NCI-H748 treated with DMSO at 0.1 percent for 48 hours (cell line): ENCODE measurements around the gene POU3F1.
A peak's percentile ranks its signal among the peaks of the same experiment; 100 is the strongest.
"Not testable (repeated sequence)": the region's sequence is repeated elsewhere in the genome, so short reads cannot be mapped to it uniquely, and the experiment has no call there.

Source experiments
- DNase-seq: peaks from one replicate; lab custom pipeline; 2025; lab: John Stamatoyannopoulos, UW

The POU3F1 gene

DNA sequence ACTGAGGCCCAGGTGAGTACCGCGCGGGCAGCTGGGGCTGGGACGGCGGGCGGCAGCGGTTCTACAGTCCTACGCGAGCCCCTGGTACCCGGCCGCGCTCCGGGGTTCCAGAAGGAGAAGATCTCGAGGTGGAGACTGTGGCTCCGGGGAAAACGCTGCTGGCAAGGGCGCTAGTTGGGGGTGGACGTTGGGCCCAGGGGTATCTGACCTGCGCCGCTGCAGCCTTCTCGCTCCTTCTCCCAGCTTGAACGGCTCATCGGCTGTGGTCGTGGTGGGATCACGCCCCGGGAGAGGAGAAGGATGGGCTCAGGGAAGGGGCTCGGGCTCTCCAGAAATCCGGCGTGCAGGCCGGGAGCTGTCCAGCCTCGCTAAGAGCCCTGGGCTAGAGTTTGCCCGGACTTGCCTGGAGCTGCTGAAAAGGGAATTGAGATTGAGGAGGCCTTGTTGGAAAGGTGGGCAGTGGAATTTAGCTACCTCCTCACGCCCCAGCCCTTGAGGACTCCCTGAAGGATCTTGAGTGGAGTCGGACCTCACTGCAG, 1.1 kb upstream of the POU3F1 start:
- DNase-seq: no peak

DNA sequence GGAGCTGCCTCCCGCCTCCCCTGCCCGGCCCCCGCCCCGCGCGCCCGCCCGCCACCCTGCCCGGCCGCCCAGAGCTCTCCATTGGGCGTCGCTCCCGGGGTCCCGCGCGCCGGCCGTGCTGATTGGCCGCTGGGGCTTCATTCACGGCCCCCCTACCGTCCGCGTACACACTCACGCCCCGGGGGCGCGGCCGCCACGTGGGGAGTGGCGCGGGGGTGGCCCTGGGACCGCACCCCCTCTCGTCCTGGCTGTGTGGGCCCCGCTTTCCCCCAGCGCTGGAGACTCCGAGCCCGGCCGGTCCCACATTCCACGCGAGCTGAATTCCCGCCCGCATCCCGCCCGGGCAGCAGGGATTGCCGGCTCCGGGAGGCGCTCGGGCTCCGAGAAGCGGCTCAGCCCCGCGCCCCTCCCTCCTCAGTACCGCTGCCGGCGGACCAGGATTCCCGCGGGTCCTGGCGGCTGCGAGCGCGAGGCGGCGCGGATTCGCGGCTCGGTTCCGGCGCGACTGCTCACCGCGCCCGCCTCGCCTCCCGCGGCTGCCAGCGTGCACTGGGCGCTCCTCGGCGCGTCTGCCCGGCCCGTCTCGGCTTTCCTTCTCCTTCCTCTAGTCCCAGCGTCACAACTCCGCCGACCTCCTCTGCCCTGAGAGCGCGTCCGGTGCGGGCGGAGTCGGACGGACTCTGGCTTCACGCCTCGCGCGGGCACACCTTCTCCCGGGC, 450 bp upstream of the POU3F1 start:
- peak; percentile 40 for DNase-seq

DNA sequence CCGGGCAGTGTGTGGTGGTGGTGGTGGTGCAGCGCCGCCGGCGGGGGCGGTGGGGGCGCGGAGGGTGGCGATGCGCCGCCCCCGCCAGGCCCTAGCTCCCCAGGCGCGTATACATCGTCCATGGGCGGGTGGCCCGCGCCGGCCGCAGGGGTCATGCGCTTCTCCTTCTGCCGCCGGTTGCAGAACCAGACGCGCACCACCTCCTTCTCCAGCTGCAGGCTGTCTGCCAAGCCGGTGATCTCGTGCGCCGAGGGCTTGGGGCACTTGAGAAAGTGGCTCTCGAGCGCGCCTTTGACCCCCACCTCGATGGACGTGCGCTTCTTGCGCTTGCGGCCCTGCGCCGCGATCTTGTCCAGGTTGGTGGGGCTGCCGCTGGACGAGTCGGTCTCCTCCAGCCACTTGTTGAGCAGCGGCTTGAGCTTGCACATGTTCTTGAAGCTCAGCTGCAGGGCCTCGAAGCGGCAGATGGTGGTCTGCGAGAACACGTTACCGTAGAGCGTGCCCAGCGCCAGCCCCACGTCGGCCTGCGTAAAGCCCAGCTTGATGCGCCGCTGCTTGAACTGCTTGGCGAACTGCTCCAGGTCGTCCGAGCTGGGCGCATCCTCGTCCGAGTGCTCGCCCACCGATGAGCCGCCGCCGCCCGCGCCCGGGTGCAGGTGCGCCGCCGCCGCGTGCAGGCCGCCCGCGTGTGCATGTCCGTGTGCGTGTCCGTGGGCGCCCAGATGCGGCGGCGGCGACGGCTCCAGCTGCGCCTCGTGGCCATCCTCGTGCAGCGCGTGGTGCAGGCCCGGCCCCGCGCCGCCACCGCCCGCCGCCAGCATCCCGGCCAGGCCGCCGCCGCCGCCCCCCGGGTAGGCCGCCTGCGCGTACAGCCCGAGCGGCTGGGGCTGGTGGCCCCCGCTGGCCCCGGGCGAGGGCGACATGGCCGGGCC, 926 bp downstream of the POU3F1 start:
- DNase-seq: no peak

DNA sequence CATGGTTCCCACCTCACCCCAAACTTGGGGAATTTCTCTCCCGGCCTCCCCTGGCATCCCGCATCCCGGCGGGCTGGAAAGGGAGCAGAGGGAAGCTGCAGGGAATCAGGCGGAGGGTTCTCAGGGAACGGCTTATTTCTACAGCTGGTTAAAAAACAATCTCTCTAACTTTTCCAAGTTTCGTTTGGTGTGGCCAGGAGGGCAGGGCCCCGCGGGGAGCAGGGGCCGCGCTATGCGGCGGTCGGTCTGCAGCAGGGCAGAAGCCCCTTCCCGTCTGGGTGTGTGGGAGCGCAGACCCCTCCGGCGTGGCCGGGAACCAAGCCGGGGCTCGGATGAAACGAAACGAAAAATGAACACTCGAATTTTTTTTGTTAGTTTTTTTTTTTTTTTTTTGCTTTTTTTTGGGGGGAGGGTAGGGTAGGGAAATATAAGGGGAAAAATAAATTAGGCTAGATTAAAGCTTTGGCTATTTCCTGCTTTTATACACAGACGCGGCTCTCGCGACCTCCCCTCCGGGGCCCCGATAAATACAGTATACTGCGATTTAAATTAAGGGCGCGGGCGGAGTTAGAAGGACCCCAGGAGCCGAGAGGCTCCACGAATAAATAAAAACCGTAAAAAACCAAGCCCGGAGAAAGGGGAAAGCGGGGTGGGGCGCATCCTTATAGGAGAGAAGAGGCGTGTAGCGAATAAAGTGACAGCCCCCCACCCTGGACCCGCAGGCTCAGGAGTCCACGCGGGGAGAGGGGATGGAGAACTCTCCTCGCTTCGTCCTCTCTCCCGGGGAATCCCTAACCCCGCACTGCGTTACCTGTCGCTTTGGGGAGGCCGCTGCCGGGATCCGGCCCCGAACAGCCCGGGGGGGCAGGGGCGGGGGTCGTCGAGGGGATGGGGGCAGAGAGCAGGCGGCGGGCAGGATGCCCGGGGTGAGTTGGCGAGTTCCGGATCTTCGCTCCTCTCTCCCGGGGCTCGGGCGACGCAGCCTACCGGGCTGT, 2.1 kb downstream of the POU3F1 start:
- DNase-seq: no peak

DNA sequence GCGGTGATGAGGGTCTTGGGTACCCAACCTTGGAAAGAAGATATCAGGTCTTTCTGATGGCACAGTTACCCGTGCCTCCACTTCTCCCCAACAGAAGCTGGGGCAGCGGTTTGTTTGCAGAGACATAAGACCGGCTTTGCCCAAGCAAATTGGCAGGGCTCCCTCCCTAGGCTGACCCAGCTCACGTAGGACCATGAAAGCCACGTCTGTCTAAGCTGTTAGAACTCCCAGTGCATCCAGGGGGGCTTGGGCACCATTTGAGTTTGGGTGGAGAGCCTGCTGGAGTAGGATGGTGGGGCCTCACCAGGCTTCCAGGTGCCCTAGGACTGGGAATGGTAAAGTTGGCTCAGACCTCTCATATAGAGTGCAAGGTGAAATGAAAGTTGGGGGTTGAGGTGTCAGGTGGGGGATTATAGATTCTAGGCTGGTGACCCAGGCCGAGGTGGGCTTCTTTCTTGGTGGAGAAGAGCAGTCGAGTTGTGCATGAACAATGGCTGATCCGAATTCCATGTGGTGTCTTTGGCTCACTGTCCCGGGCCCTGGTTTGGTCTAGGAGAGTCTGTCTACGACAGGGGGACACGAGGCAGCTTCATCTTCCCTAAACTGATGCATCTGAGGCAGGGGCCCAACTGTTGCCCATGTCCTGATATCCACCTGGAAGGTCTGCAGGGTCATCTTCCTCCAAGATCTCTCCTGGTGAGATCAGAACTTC, 3.4 kb downstream of the POU3F1 start:
- DNase-seq: no peak

DNA sequence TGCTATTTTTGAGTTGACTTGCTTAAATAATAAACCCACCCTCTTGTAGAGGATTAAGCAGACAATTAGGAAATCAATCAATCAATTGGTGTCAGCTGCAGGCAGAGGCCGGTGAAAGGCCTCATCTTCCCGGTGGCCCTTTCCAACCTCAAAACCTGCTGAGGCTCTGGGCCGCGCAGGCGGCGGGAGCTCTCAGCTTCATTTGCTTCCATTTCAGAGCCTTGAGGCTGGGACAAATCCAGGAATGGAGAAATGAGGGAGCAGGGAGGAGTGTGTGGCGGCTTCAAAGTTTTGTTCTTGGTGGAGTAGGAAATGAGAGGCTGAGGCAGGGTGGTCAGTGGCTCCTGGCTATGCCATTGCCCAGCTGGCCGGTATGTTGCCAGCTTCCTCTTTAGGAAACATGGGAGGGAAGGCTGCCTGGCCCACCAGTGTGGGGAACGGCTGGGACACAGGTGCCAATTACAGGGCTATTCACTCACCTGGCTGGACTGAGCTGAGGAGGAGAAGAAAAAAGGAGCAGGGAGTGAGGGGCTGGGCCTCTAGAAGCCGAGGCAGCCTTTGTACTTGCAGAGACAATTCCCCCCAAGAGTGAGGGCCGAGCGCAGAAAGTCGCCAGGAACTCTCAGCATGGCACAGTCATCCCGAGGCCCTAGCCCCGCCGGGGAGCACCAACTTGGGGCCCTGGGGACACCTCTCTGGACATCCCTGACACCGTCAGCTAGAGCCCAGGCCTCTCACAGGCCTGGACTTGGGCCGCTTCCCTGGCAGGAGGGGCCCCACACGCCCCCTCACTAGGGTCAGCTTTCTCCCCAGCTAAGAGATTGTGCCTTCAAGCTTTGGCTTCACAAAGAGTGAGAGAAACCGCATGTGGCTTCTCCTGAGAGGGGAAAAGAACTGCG, 4.4 kb downstream of the POU3F1 start:
- no peak for DNase-seq

DNA sequence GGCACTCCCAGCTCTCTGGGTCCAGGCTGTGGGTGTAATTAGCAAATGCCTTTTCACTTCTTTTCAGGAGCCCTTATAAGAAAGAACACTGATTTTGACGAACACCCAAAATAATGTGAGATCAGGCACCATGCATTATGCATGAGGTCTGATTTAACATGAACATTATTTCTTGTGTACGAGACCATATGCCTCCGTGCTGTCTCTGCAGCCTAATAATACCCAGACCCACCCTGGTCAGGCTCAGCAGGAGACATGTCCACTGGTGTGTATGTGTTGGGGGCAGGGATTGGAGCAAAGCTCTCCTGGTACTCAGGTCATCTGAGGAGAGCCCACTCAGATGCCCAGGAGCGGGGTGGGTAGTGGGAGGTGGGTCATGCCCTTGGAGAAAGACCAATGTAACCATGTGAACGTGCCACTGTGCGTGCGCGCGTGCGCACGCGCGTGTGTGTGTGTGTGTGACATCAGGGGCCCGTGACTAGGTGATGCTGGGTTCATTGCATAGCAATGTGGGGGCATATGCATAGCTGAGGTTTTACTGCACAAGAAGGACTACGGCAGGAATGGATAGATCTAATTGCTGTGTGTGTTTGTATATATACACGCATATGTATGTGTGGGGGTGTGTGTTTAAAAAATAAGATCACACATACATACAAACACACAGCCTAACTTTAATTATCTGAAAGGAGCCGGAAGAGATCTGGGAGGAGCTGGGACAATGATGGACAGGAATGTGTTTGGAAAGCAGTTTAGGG, 7.1 kb downstream of the POU3F1 start:
- no peak for DNase-seq

DNA sequence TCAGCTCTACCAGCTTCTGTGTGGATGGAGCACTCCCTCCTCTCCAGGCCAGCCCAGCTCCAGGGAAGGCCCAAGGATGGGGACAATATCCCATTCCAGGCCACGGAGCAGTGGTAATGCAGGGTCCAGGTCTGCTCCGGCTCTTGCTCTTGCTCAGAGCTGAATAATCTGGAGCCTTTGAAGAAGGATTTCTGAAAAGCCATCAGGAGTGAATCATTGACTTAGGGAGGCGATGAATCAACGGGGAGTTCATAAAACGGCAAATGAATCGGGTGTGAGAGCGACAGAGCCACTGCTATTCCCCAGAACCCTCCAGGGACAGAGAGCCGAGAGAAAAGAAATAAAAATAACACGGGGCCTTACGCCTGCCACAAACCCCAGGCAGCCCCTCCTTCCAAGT, 7.7 kb downstream of the POU3F1 start:
- DNase-seq: no peak

DNA sequence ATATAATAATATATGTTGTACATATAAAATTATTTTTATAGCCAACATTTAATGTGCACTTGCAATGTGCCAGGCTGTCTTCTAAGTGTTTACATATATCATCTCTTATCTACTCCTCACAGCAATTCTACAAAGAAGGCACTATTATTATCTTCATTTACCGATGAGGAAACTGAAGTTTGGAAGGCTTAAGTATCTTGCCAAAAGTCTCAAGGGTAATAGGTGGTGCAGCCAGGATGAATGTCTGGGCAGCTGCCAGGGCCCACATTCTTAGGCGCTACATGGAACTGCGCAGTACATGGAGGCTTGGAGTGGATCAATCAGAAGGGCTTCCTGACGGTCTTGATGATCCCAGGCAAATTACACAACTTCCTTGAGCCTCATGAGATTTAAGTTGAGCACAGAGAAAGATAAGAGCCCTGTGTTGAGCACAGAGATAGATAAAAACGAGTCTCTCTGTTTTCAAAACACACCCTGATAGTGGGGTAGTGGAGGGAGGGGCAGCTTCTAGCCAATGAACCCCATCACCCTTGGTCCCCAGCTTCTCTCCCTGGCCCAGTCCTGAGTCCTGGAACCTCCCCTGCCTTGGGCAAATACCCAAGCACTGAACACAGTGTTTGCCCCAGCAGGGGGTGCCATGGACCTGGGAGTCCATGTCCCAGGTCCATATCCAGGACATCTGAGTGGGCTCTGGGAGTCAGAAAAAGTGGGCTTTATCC, 9.2 kb downstream of the POU3F1 start:
- DNase-seq: no peak

DNA sequence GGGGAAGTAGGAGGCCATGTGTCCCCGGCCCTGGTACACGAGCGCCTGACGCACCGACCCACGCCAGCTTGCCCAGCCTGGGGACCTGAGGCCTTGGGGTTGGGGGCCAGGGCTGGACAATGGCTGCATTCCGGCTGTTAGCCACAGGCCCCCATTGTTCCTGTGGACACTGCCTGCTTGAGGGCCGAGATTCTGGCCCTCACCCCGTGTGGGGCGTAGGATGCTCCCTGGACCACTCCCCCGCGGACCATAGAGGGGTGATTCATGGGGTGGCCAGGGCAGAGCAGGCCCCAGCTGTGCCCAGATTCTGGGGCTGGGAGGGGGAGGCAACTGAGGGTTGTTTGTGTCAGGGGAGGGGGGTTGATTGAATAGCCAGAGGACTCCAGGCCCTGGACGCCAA, 11.7 kb downstream of the POU3F1 start:
- no peak for DNase-seq

DNA sequence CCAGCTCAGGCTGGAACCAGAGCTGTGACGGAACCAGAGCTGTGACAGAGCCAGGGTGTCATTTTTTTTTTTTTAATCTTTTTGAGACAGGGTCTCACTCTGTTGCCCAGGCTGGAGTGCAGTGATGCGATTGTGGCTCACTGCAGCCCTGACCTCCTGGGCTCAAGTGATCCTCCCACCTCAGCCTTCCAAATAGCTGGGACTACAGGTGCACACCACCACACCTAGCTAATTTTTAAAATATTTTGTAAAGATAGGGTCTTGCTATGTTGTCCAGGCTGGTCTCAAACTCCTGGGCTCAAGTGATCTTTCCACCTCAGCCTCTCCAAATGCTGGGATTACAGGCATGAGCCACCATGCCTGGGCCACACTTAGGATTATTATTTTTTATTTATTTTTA, 13.6 kb downstream of the POU3F1 start:
- not testable (repeated sequence) for DNase-seq

DNA sequence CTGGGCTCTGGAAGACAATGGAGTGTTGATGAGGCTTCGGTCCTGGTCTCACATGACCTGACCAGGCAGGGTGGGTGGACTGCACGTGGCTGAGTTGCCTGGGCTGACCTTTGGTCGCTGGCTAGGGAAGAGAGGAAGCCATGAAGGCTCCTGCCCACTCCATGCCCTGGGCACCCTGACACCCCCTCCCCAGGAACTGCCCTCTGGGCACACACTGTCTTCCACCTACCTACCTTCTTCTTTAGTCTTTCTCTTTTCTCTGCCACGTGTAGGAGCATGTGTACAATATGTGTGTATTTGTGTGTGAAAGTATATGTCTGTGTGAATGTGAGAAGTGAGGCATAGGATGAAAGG, 15.1 kb downstream of the POU3F1 start:
- DNase-seq: no peak

DNA sequence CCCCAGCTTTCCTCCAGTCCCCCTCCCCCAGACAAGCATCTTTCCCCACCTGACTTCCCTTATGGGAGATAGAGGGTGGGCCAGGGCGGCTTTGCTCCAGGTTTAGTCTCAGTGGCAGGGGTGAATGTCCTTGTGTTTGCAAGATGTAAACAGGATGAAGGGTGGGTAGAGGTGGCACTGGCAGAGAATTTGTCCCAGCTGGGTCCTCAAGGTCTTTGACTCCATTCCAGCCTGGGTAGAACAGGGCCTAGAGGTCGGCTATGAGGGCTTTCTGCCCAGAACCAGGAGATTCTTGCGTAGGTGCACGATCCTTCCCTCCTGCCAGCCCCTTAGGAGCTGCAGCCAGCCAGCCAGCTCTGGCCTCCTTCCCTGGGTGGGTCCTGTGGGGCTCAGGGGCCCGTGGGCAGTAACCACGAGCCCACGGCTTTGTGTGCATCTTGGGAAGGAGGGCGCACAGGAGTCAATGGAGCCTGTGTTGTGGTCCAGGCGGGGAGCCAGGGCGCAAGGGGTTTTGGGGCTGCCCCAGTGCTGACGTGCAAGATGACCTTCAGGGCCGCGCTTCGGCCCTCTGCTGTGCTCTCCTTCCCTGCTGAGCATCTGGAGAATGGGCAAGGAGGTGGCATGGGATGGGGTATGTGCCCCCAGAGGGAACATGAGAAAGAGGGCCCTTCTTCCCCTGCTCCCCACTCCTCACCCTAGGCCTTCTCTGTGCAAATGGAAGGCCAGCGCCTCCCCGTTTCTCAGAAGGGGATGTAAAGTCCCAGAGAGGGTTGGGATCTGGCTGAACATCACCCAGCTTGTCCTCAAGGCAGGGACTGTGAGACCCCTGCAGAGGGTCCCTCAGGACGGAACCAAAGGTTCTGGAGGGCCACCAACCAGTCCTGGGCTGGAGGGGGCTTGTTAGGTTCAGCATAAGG, 15.7 kb downstream of the POU3F1 start:
- no peak for DNase-seq

DNA sequence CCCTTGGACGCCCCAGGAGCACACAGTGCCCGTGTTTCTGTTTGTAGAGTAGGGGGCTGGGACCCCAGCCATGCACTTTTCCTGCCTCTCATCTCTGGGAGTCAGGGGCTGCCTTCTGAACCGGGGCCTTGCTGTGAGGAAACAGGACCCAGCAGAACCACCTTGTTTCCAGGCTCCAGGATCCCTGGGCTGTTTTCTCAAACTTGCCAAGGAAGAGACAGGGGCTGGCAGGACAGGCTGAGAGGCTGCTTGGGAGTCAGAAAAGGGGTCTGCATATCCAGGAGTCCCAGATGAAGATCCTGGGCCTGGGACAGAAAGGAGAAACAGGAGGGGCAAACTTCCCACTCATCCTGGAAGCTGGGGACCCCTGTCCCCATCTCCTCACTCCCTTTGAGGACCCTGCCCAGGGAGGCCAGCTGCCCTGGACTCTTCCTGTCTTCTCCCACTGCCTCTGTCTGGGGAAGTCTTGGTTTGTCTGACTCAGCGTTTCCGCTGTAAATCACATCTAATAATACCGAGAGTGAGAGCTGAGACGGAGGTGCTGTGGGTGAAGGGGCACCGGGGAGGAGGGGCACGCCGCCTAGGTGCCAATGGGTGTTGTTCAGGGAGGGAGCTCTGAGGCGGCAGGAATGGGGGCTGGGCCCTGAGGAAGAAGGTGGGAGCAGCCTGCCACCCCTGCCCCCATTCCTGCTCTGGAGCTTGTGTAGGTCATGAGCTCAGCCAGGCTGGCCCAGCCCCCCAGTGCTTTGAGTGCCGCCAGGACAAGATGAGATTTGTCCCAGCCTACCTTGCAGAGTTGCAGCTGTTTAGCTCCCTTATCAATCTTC, 16.7 kb downstream of the POU3F1 start:
- no peak for DNase-seq

DNA sequence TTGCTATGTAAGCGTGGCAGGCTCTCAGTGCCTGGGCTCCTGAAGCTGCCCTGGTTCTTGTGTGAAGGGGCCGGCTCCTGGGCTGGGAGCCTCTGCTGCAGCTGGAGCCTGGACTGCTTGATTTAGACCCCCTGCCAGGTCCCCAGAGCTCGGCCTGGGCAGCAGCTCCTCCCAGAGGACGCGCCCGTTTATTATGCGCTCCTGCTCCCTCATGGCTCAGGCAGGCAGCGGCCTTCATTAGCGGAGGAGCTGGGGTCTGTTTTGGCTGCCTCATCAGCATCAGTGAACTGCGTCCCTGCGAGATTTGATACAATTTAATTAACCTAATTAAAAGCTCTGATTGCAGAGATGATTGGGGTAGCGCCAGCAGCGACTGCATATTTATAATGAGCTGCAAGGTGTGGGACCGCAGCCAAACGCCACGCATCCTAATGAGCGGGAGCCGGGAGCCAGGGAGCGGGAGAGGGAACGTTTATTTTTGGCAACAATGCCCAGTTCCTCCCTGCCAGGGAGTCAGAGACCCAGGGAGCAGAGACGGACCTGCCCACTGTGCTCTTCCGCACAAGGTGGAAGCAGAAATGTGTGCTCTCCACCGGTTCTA, 17.4 kb downstream of the POU3F1 start:
- peak; percentile 10 for DNase-seq

DNA sequence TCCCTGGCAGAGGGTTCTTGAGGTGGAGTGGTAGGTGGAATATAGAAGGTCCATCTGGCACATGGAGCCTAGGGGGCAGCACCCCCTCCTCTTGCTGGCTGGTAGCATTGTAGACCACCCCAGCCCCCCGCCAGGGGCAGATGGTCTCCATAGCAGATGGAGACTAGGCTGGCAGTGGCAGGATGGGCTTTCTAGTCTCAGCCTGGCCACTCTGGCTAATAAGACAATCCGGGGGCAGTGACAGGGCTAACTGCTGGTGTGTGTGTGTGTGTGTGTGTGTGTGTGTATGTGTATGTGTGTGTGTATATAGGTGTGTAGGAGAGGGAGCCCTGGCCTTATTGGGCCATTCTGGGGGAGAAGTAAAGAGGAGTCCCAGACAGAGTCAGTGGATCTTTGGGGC, 17.9 kb downstream of the POU3F1 start:
- no peak for DNase-seq
